Measurements from ENCODE around the gene ATP9A. TPM values are rescaled to one million over a fixed set of nuclear protein-coding genes. Genes with fewer than 3 reads are reported as not detected.

The ATP9A gene
- polyA plus RNA-seq, 1 donor from 2014 or later: 56.1 TPM

- H3K79me2 ChIP-seq (replicated peaks; ENCODE audit: insufficient read depth, low read length): no peaks in the 10 kb centered on the region
- TF ChIP-seq SMC3 (conservative IDR thresholded peaks at IDR 0.05; ENCODE audit: poor library complexity) (no peak), REST (IDR thresholded peaks at IDR 0.05; ENCODE audit: borderline replicate concordance) (no peak), EP300 (conservative IDR thresholded peaks at IDR 0.05; ENCODE audit: poor library complexity, severe bottlenecking) (no peak), TAF1 (IDR thresholded peaks at IDR 0.05; ENCODE audit: low read depth) (no peak), CTCF (IDR thresholded peaks at IDR 0.05; ENCODE audit: poor library complexity, severe bottlenecking) (no peak), MXI1 (conservative IDR thresholded peaks at IDR 0.05; ENCODE audit: poor library complexity, severe bottlenecking) (no peak), RAD21 (conservative IDR thresholded peaks at IDR 0.05) (no peak), EZH2 (IDR thresholded peaks at IDR 0.05; ENCODE audit: borderline replicate concordance, insufficient read depth, low read length, poor library complexity, severe bottlenecking) (no peak), POLR2AphosphoS5 (IDR thresholded peaks at IDR 0.05) (no peak)
- no peak overlapping the region for H3K27ac ChIP-seq (ENCODE audit: low read length)
- no peak overlapping the region for H3K4me2 ChIP-seq (ENCODE audit: low read length)
- no peaks in the 10 kb centered on the region for H3K9me3 ChIP-seq (ENCODE audit: low read length)
- no peaks in the 10 kb centered on the region for H3K36me3 ChIP-seq (ENCODE audit: insufficient read depth, low read length)
- no peaks in the 10 kb centered on the region for H3K27me3 ChIP-seq (ENCODE audit: insufficient read depth, low read depth, low read length)
- no peaks in the 10 kb centered on the region for H3K9me2 ChIP-seq (ENCODE audit: insufficient read depth, low read length)
- no peak overlapping the region for H3K4me3 ChIP-seq (ENCODE audit: low read length)
- no peaks in the 10 kb centered on the region for H3F3A ChIP-seq (ENCODE audit: insufficient read depth, low read length, poor library complexity, severe bottlenecking)
- H3K9ac ChIP-seq (ENCODE audit: low read length): no peak overlapping the region
- H2AFZ ChIP-seq (ENCODE audit: low read depth, low read length): no peak overlapping the region
- H4K20me1 ChIP-seq (ENCODE audit: insufficient read depth): no peaks in the 10 kb centered on the region
Measured at GRCh38 chr20:51581571-51581970, 186.6 kb downstream of the ATP9A start.

GRCh38 chr20:51579137-51579536 lies 189.1 kb downstream of the ATP9A start:
- Histone ChIP-seq H3K4me3 (ENCODE audit: low read length) (no peak overlapping the region), H4K20me1 (ENCODE audit: insufficient read depth) (no peaks in the 10 kb centered on the region), H3K27me3 (ENCODE audit: insufficient read depth, low read depth, low read length) (no peaks in the 10 kb centered on the region), H3K79me2 (replicated peaks; ENCODE audit: insufficient read depth, low read length) (no peaks in the 10 kb centered on the region), H3F3A (ENCODE audit: insufficient read depth, low read length, poor library complexity, severe bottlenecking) (no peaks in the 10 kb centered on the region), H2AFZ (ENCODE audit: low read depth, low read length) (no peak overlapping the region), H3K4me2 (ENCODE audit: low read length) (no peak overlapping the region), H3K27ac (ENCODE audit: low read length) (no peak overlapping the region), H3K9me2 (ENCODE audit: insufficient read depth, low read length) (no peaks in the 10 kb centered on the region), H3K36me3 (ENCODE audit: insufficient read depth, low read length) (no peaks in the 10 kb centered on the region), H3K9ac (ENCODE audit: low read length) (no peak overlapping the region), H3K9me3 (ENCODE audit: low read length) (no peaks in the 10 kb centered on the region)
- TF ChIP-seq POLR2AphosphoS5 (IDR thresholded peaks at IDR 0.05) (no peak), EP300 (conservative IDR thresholded peaks at IDR 0.05; ENCODE audit: poor library complexity, severe bottlenecking) (no peak), RAD21 (conservative IDR thresholded peaks at IDR 0.05) (no peak), MXI1 (conservative IDR thresholded peaks at IDR 0.05; ENCODE audit: poor library complexity, severe bottlenecking) (no peak), EZH2 (IDR thresholded peaks at IDR 0.05; ENCODE audit: borderline replicate concordance, insufficient read depth, low read length, poor library complexity, severe bottlenecking) (no peak), SMC3 (conservative IDR thresholded peaks at IDR 0.05; ENCODE audit: poor library complexity) (no peak), TAF1 (IDR thresholded peaks at IDR 0.05; ENCODE audit: low read depth) (no peak)

Measured in neural cell (in vitro differentiated cells).